ENCODE results near the gene PTPRJ. TPM values are rescaled to one million over a fixed set of nuclear protein-coding genes. Genes with fewer than 3 reads are reported as not detected.

The PTPRJ gene
- total and polyA plus RNA-seq, 2 of the 13 experiments (the other 11 are each of a cell fraction or from before 2014, with no cell fraction given), result 1.0 to 1.2 TPM

GRCh38 chr11:47986219-47986618, 5.9 kb downstream of the PTPRJ start:
- H3K9me3 ChIP-seq (ENCODE audit: low read length), result no peaks in the 10 kb centered on the region
- ChIA-PET CTCF (ENCODE audit: low intra/inter-chr PET ratio, low total read pairs) (no interaction called here), POLR2A (no interaction called here)
- H3K4me1 ChIP-seq (ENCODE audit: insufficient read depth, low read length), result peaks cover 40% of the 10 kb centered on the region
- WGBS (ENCODE audit: low lambda C conversion rate), result 92% methylated on average over 5 of the region's 5 CpGs
- H3K4me3 ChIP-seq (replicated peaks in 1 of 3; ENCODE audit: insufficient read depth in 1 of 3, low read depth in 2 of 3, low read length in 3 of 3), result no peak overlapping the region
- H3K9ac ChIP-seq (ENCODE audit: insufficient read depth, low read depth, low read length), result no peak overlapping the region
- H3K4me2 ChIP-seq (ENCODE audit: low read depth, low read length), result no peak overlapping the region
- no peaks in the 10 kb centered on the region for H4K20me1 ChIP-seq (ENCODE audit: insufficient read depth, low read length)
- BruUV-seq (replicated peaks), result no TSS peak
- no peaks in the 10 kb centered on the region for H3K79me2 ChIP-seq (ENCODE audit: insufficient read depth, low read length)
- H3K27me3 ChIP-seq (ENCODE audit: control insufficient read depth in 1 of 2, insufficient read depth in 2 of 2, low read length in 2 of 2), result peaks cover 2 to 11% of the 10 kb centered on the region in 2 experiments; a peak in 4 of 5 replicates
- no peaks in the 10 kb centered on the region for H3K36me3 ChIP-seq (replicated peaks in 1 of 2; ENCODE audit: control insufficient read depth in 1 of 2, insufficient read depth in 2 of 2, low read length in 2 of 2)
- H2AFZ ChIP-seq (ENCODE audit: low read length), result no peak overlapping the region
- intact Hi-C loops (cut with micrococcal nuclease; ENCODE audit: unreplicated experiment) (no loop called here), in situ Hi-C loops (cut with HindIII; ENCODE audit: extremely low pct_ligation_motif_present, low pct_unique_long_range_greater_than_20kb) (no loop called here)
- FAIRE-seq, result no peak
- ATAC-seq, result no peak
- H3K27ac ChIP-seq (ENCODE audit: extremely low read length, insufficient read depth, low read length), result no peak overlapping the region
- no peak for DNase-seq (ENCODE audit: low spot score)
- TF ChIP-seq EZH2 (conservative IDR thresholded peaks at IDR 0.05; ENCODE audit: low read depth, low read length), result no peak
- no peak for TF ChIP-seq CC2D1A (CRISPR knock-in tag; IDR thresholded peaks at IDR 0.05)
- no peak for TF ChIP-seq ZNF713 (CRISPR knock-in tag; IDR thresholded peaks at IDR 0.05)
- TF ChIP-seq ZNF768 (CRISPR knock-in tag; IDR thresholded peaks at IDR 0.05), result no peak
- TF ChIP-seq USF2 (IDR thresholded peaks at IDR 0.05; ENCODE audit: low read depth, low read length), result no peak
- no peak for TF ChIP-seq USF2 (CRISPR knock-in tag; IDR thresholded peaks at IDR 0.05; ENCODE audit: borderline replicate concordance)
- no peak for TF ChIP-seq DNMT3B (CRISPR knock-in tag; conservative IDR thresholded peaks at IDR 0.05)

GRCh38 chr11:47986742-47987141, 6.4 kb downstream of the PTPRJ start:
- H4K20me1 ChIP-seq (ENCODE audit: insufficient read depth, low read length), result no peaks in the 10 kb centered on the region
- no peak overlapping the region for H2AFZ ChIP-seq (ENCODE audit: low read length)
- no TSS peak for BruUV-seq (replicated peaks)
- DNase-seq (ENCODE audit: low spot score) (no peak), FAIRE-seq (no peak), ATAC-seq (no peak)
- no peaks in the 10 kb centered on the region for H3K9me3 ChIP-seq (ENCODE audit: low read length)
- 33% methylated on average over 1 of the region's 1 CpG for WGBS (ENCODE audit: low lambda C conversion rate)
- intact Hi-C loops (cut with micrococcal nuclease; ENCODE audit: unreplicated experiment) (no loop called here), in situ Hi-C loops (cut with HindIII; ENCODE audit: extremely low pct_ligation_motif_present, low pct_unique_long_range_greater_than_20kb) (no loop called here)
- H3K4me3 ChIP-seq (replicated peaks in 1 of 3; ENCODE audit: insufficient read depth in 1 of 3, low read depth in 2 of 3, low read length in 3 of 3), result no peak overlapping the region
- no peak overlapping the region for H3K27ac ChIP-seq (ENCODE audit: extremely low read length, insufficient read depth, low read length)
- ChIA-PET CTCF (ENCODE audit: low intra/inter-chr PET ratio, low total read pairs) (no interaction called here), POLR2A (interaction anchor here (0.6 kb wide), 1 partner anchor 8 kb away, joined by 3 read pairs; no protein-coding TSS in a partner anchor)
- no peaks in the 10 kb centered on the region for H3K79me2 ChIP-seq (ENCODE audit: insufficient read depth, low read length)
- H3K36me3 ChIP-seq (replicated peaks in 1 of 2; ENCODE audit: control insufficient read depth in 1 of 2, insufficient read depth in 2 of 2, low read length in 2 of 2), result no peaks in the 10 kb centered on the region
- H3K9ac ChIP-seq (ENCODE audit: insufficient read depth, low read depth, low read length), result no peak overlapping the region
- no peak overlapping the region for H3K4me2 ChIP-seq (ENCODE audit: low read depth, low read length)
- peaks cover 0 to 6% of the 10 kb centered on the region in 2 experiments; a peak in 4 of 5 replicates for H3K27me3 ChIP-seq (ENCODE audit: control insufficient read depth in 1 of 2, insufficient read depth in 2 of 2, low read length in 2 of 2)
- peaks cover 41% of the 10 kb centered on the region for H3K4me1 ChIP-seq (ENCODE audit: insufficient read depth, low read length)
- TF ChIP-seq ZNF280B (CRISPR knock-in tag; IDR thresholded peaks at IDR 0.05; ENCODE audit: borderline replicate concordance), result no peak
- no peak for TF ChIP-seq RBAK (CRISPR knock-in tag; IDR thresholded peaks at IDR 0.05)
- TF ChIP-seq ZNF678 (CRISPR knock-in tag; IDR thresholded peaks at IDR 0.05), result no peak
- no peak for TF ChIP-seq ZNF232 (CRISPR knock-in tag; IDR thresholded peaks at IDR 0.05; ENCODE audit: borderline replicate concordance)
- no peak for TF ChIP-seq HHEX (CRISPR knock-in tag; IDR thresholded peaks at IDR 0.05)
- no peak for TF ChIP-seq BRCA1 (CRISPR knock-in tag; IDR thresholded peaks at IDR 0.05)
- TF ChIP-seq TFE3 (CRISPR knock-in tag; IDR thresholded peaks at IDR 0.05), result no peak
- no peak for TF ChIP-seq ZBTB1 (CRISPR knock-in tag; IDR thresholded peaks at IDR 0.05; ENCODE audit: borderline replicate concordance)
- no peak for TF ChIP-seq ZNF124 (CRISPR knock-in tag; IDR thresholded peaks at IDR 0.05)
